ENCODE measurements around the gene KCTD3.

The KCTD3 gene

GRCh38 chr1:215542301-215542700 lies 24.8 kb upstream of the KCTD3 start:
- no peak for TF ChIP-seq CTCF (IDR thresholded peaks at IDR 0.05; ENCODE audit: borderline replicate concordance, control extremely low read depth, extremely low read depth, insufficient read depth, missing control alignments)
- in situ Hi-C loops (cut with MboI; ENCODE audit: low sequenced_read_pairs, unreplicated experiment), result no loop called here
- DNase-seq (ENCODE audit: low spot score), result no peak

GRCh38 chr1:215543191-215543606 lies 23.9 kb upstream of the KCTD3 start:
- in situ Hi-C loops (cut with MboI; ENCODE audit: low sequenced_read_pairs, unreplicated experiment), result no loop called here
- DNase-seq (ENCODE audit: low spot score), result no peak

GRCh38 chr1:215543806-215544205 lies 23.3 kb upstream of the KCTD3 start:
- DNase-seq (ENCODE audit: low spot score), result no peak
- no peak for TF ChIP-seq CTCF (IDR thresholded peaks at IDR 0.05; ENCODE audit: borderline replicate concordance, control extremely low read depth, extremely low read depth, insufficient read depth, missing control alignments)
- in situ Hi-C loops (cut with MboI; ENCODE audit: low sequenced_read_pairs, unreplicated experiment), result no loop called here

More at GRCh38 chr1:215543191-215543606, 23.9 kb upstream of the KCTD3 start:
- TF ChIP-seq CTCF (IDR thresholded peaks at IDR 0.05; ENCODE audit: borderline replicate concordance, control extremely low read depth, extremely low read depth, insufficient read depth, missing control alignments), result no peak

- no peak for TF ChIP-seq CTCF (IDR thresholded peaks at IDR 0.05; ENCODE audit: borderline replicate concordance, control extremely low read depth, extremely low read depth, insufficient read depth, missing control alignments)
- DNase-seq (ENCODE audit: low spot score), result no peak
- in situ Hi-C loops (cut with MboI; ENCODE audit: low sequenced_read_pairs, unreplicated experiment), result no loop called here
These were observed 22.5 kb upstream of the KCTD3 start for GRCh38 chr1:215544566-215544965.

- in situ Hi-C loops (cut with MboI; ENCODE audit: low sequenced_read_pairs, unreplicated experiment), result no loop called here
These were observed 22.0 kb upstream of the KCTD3 start for GRCh38 chr1:215545096-215545495.

GRCh38 chr1:215547011-215547410 lies 20.1 kb upstream of the KCTD3 start:
- no peak for DNase-seq (ENCODE audit: low spot score)
- no peak for TF ChIP-seq CTCF (IDR thresholded peaks at IDR 0.05; ENCODE audit: borderline replicate concordance, control extremely low read depth, extremely low read depth, insufficient read depth, missing control alignments)
- in situ Hi-C loops (cut with MboI; ENCODE audit: low sequenced_read_pairs, unreplicated experiment), result no loop called here

More at GRCh38 chr1:215545096-215545495, 22.0 kb upstream of the KCTD3 start:
- TF ChIP-seq CTCF (IDR thresholded peaks at IDR 0.05; ENCODE audit: borderline replicate concordance, control extremely low read depth, extremely low read depth, insufficient read depth, missing control alignments), result no peak
- no peak for DNase-seq (ENCODE audit: low spot score)

GRCh38 chr1:215551806-215552205 lies 15.3 kb upstream of the KCTD3 start:
- TF ChIP-seq CTCF (IDR thresholded peaks at IDR 0.05; ENCODE audit: borderline replicate concordance, control extremely low read depth, extremely low read depth, insufficient read depth, missing control alignments), result no peak
- in situ Hi-C loops (cut with MboI; ENCODE audit: low sequenced_read_pairs, unreplicated experiment), result no loop called here
- DNase-seq (ENCODE audit: low spot score), result no peak

Measured in GM13976 (cell line).